HG02852 (cell line): Measurements from ENCODE around the gene CDH13.

Experiments used
- ATAC-seq: cut with Tn5 transposase; IDR thresholded peaks from one replicate; pipeline ENCODE4 v1.9.1; 2021; ENCODE audit warnings: mild to moderate bottlenecking, moderate library complexity; ENCODE audit not compliant: unreplicated experiment

Gene CDH13

GRCh38 chr16:83021045-83021444, 394.3 kb downstream of the CDH13 start:
- ATAC-seq, result no peak

GRCh38 chr16:83021746-83022145, 395.0 kb downstream of the CDH13 start:
- ATAC-seq, result no peak

- no peak for ATAC-seq
These were observed 396.2 kb downstream of the CDH13 start for GRCh38 chr16:83023011-83023410.

- no peak for ATAC-seq
These were observed 396.9 kb downstream of the CDH13 start for GRCh38 chr16:83023640-83024039.

GRCh38 chr16:83027973-83028372, 401.2 kb downstream of the CDH13 start:
- no peak for ATAC-seq

- no peak for ATAC-seq
These were observed 402.7 kb downstream of the CDH13 start for GRCh38 chr16:83029467-83029866.

- ATAC-seq, result no peak
These were observed 404.8 kb downstream of the CDH13 start for GRCh38 chr16:83031524-83031923.

- ATAC-seq, result no peak
These were observed 410.3 kb downstream of the CDH13 start for GRCh38 chr16:83037102-83037501.

- no peak for ATAC-seq
These were observed 411.1 kb downstream of the CDH13 start for GRCh38 chr16:83037884-83038283.

- no peak for ATAC-seq
These were observed 413.4 kb downstream of the CDH13 start for GRCh38 chr16:83040174-83040573.

GRCh38 chr16:83044589-83044988, 417.8 kb downstream of the CDH13 start:
- no peak for ATAC-seq

- no peak for ATAC-seq
These were observed 419.0 kb downstream of the CDH13 start for GRCh38 chr16:83045790-83046189.

- no peak for ATAC-seq
These were observed 419.9 kb downstream of the CDH13 start for GRCh38 chr16:83046664-83047063.

GRCh38 chr16:83051451-83051850, 424.7 kb downstream of the CDH13 start:
- ATAC-seq, result no peak

- ATAC-seq, result no peak
These were observed 427.5 kb downstream of the CDH13 start for GRCh38 chr16:83054283-83054682.

GRCh38 chr16:83058376-83058775, 431.6 kb downstream of the CDH13 start:
- ATAC-seq, result no peak

GRCh38 chr16:83059237-83059636, 432.5 kb downstream of the CDH13 start:
- no peak for ATAC-seq

- no peak for ATAC-seq
These were observed 439.2 kb downstream of the CDH13 start for GRCh38 chr16:83066011-83066410.

GRCh38 chr16:83066881-83067280, 440.1 kb downstream of the CDH13 start:
- ATAC-seq, result no peak

GRCh38 chr16:83068686-83069085, 441.9 kb downstream of the CDH13 start:
- ATAC-seq, result no peak

GRCh38 chr16:83070416-83071209, 443.8 kb downstream of the CDH13 start:
- no peak for ATAC-seq

GRCh38 chr16:83075956-83076355, 449.2 kb downstream of the CDH13 start:
- no peak for ATAC-seq

GRCh38 chr16:83083361-83083760, 456.6 kb downstream of the CDH13 start:
- no peak for ATAC-seq
